Measurements from ENCODE around the gene PDILT. TPM values are rescaled to one million over a fixed set of nuclear protein-coding genes. Genes with fewer than 3 reads are reported as not detected.

The PDILT gene
- total RNA-seq, 2 experiments from 2014 or later: not detected

DNA sequence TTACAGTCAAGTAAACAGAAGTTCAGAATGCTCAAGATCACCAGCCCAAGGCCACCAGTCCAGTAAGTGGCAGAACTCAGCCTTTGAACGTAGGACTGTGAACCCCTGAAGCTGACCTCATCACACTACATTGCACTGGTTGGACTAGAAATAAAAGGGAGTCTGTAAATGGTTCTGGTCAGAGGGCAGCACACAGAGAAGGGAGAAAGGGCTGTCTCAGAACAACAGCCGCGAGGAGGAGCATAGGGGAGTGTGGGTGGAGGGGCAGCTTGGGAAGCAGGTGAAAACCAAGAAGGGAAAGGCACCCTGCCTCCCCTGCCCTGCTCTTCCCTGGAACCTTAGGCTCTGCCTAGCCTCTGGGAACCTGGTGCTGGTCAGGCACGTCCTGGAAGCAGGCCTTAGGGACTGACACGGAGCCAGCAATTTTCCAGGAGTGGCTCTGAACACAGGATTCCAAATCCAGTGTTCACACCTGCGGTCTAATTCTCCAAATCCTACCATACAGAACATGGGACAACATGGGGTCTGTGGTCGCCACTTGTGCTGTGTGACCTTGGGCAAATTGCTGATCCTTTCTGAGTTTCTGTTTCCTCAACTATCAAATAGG, 7.0 kb downstream of the PDILT start:
- Mint-ChIP-seq H3K4me1 (no peaks in the 10 kb centered on the region), H3K4me3 (no peak overlapping the region), H3K27me3 (no peaks in the 10 kb centered on the region), H3K27ac (no peak overlapping the region), H3K9me3 (ENCODE audit: low read depth) (no peaks in the 10 kb centered on the region), H3K36me3 (no peaks in the 10 kb centered on the region)
- no peak for DNase-seq
- no peak for ATAC-seq
- CTCF ChIA-PET: no interaction called here

DNA sequence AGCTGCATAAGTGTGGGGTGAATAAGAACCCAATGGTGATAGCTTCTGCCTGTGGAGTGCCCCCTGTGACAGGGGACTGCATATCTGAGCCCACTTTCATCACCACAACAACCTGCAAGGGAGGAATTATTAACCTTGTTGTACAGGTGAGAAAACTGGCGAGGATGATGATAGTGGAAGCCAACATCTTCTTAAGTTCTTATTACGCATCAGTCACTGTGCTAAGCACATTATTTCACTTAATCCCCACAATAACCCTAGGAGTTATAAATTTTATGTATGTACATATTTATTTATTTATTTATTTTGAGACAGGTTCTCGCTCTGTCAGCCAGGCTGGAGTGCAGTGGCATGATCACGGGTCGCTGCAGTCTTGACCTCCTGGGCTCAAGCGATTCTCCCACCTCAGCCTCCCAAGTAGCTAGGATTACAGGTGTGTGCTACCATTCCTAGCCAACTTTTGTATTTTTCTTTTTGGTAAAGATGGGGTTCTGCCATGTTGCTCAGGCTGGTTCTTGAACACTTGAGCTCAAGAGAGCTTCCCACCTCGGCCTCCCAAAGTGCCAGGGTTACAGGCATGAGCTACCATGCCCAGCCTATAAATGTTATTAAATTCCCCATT, 7.6 kb downstream of the PDILT start:
- Mint-ChIP-seq H3K4me1 (no peaks in the 10 kb centered on the region), H3K36me3 (no peaks in the 10 kb centered on the region), H3K27ac (no peak overlapping the region), H3K9me3 (ENCODE audit: low read depth) (no peaks in the 10 kb centered on the region), H3K4me3 (no peak overlapping the region), H3K27me3 (no peaks in the 10 kb centered on the region)
- ATAC-seq (no peak), DNase-seq (no peak)
- CTCF ChIA-PET: no interaction called here

DNA sequence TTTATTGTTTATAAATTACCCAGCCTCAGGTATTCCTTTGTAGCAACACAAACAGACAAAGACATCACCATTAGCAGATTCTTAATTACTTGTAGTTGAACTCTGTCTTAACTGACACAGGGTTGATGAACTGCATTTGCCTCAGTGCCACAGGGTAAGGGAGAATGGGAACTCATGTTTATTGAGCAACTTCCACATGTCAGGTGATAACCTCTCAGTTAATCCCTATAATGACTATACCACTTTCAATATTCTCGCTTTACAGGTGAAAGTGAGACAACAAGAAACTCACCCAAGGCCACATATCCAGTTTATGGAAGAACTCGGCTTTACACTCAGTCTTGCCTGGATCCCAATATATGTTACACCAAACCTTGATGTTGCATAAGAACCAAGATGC, 8.6 kb downstream of the PDILT start:
- Mint-ChIP-seq H3K9me3 (ENCODE audit: low read depth) (no peaks in the 10 kb centered on the region), H3K27ac (no peak overlapping the region)
- no peak for ATAC-seq

DNA sequence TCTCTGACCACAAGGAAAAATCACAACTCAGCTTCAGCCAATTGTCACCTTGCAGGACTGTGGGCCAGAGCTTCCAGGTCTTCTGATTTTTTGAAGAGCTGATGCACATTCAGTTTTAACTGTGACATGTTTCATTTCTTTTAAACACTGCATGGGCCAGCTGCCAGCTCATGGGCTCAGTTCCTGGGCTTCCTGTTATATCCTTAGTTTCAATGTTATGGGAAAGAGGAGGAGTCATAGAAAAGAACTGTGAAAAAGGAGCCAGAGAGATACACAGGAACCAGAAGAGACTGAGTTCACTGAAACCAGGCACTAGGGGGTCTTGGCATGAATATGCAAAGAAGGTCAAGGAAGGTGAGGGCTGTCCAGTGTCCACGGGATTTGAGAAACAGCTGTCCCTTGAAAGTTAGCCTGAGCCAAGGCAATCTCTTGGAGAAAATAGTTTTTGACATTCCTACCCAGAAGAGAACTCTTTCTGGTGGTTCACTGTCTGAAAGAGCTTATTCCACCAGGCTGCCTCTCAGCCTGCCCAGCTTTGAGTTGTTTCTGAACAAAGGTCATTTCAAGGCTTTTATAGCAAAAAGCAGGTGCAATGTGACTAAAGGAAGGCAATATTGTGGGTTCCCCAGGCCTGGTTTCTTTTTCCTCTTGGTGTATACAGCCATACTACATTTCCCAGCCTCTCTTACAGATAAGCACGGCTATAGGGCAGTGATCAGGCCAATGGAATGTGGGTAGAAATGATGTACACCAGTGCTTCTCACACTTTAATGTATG, 10.5 kb downstream of the PDILT start:
- ATAC-seq: no peak
- no peak overlapping the region for H3K27ac Mint-ChIP-seq
- CTCF ChIA-PET: interaction anchor here (4.4 kb wide), 1 partner anchor 9 kb away, joined by 27 read pairs; no protein-coding TSS in a partner anchor
- H3K4me3 Mint-ChIP-seq: no peak overlapping the region
- no peaks in the 10 kb centered on the region for H3K27me3 Mint-ChIP-seq
- no peaks in the 10 kb centered on the region for H3K36me3 Mint-ChIP-seq
- H3K9me3 Mint-ChIP-seq (ENCODE audit: low read depth): no peaks in the 10 kb centered on the region
- no peaks in the 10 kb centered on the region for H3K4me1 Mint-ChIP-seq
- DNase-seq: no peak

More for the DNA sequence above, 8.6 kb downstream of the PDILT start:
- no peak for DNase-seq
- H3K4me3 Mint-ChIP-seq: no peak overlapping the region
- CTCF ChIA-PET: interaction anchor here (4.4 kb wide), 1 partner anchor 11 kb away, joined by 27 read pairs; no protein-coding TSS in a partner anchor
- no peaks in the 10 kb centered on the region for H3K27me3 Mint-ChIP-seq
- no peaks in the 10 kb centered on the region for H3K36me3 Mint-ChIP-seq
- H3K4me1 Mint-ChIP-seq: no peaks in the 10 kb centered on the region

DNA sequence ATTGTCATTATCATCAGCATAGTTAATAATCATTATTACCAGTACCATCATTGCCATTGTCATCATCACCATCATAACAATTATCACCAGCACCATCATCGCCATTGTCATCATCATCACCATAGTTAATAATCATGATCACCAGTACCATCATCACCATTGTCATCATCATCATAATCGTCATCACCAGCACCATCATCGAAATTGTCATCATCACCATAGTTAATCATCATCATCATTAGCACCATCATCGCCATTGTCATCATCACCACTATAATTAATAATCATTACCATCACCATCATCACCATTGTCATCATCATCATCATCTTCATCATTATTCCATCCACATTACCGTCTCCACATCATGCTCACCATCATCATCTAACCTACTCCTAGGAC, 13.5 kb downstream of the PDILT start:
- H3K9me3 Mint-ChIP-seq (ENCODE audit: low read depth): no peaks in the 10 kb centered on the region
- no peak overlapping the region for H3K4me3 Mint-ChIP-seq
- H3K27ac Mint-ChIP-seq: no peak overlapping the region

GRCh38 chr16:20388854-20389253, 15.7 kb downstream of the PDILT start:
- no peak for ATAC-seq
- Mint-ChIP-seq H3K36me3 (no peaks in the 10 kb centered on the region), H3K4me1 (no peaks in the 10 kb centered on the region)

More for the DNA sequence above, 13.5 kb downstream of the PDILT start:
- Mint-ChIP-seq H3K4me1 (no peaks in the 10 kb centered on the region), H3K27me3 (peaks cover 6% of the 10 kb centered on the region), H3K36me3 (no peaks in the 10 kb centered on the region)
- CTCF ChIA-PET: no interaction called here
- no peak for ATAC-seq
- DNase-seq: no peak

GRCh38 chr16:20387978-20388377, 16.6 kb downstream of the PDILT start:
- peaks cover 6% of the 10 kb centered on the region for H3K27me3 Mint-ChIP-seq
- no peaks in the 10 kb centered on the region for H3K9me3 Mint-ChIP-seq (ENCODE audit: low read depth)
- no peak for ATAC-seq
- H3K4me3 Mint-ChIP-seq: no peak overlapping the region
- CTCF ChIA-PET: interaction anchor here (1.0 kb wide), 2 partner anchors 11 to 489 kb away, joined by 3 read pairs; no protein-coding TSS in a partner anchor
- no peaks in the 10 kb centered on the region for H3K36me3 Mint-ChIP-seq
- no peaks in the 10 kb centered on the region for H3K4me1 Mint-ChIP-seq
- no peak for DNase-seq
- H3K27ac Mint-ChIP-seq: no peak overlapping the region

More at GRCh38 chr16:20388854-20389253, 15.7 kb downstream of the PDILT start:
- no peak for DNase-seq
- no peak overlapping the region for H3K4me3 Mint-ChIP-seq
- H3K27ac Mint-ChIP-seq: no peak overlapping the region
- no peaks in the 10 kb centered on the region for H3K9me3 Mint-ChIP-seq (ENCODE audit: low read depth)
- peaks cover 6% of the 10 kb centered on the region for H3K27me3 Mint-ChIP-seq
- CTCF ChIA-PET: interaction anchor here (1.0 kb wide), 2 partner anchors 10 to 490 kb away, joined by 3 read pairs; no protein-coding TSS in a partner anchor

DNA sequence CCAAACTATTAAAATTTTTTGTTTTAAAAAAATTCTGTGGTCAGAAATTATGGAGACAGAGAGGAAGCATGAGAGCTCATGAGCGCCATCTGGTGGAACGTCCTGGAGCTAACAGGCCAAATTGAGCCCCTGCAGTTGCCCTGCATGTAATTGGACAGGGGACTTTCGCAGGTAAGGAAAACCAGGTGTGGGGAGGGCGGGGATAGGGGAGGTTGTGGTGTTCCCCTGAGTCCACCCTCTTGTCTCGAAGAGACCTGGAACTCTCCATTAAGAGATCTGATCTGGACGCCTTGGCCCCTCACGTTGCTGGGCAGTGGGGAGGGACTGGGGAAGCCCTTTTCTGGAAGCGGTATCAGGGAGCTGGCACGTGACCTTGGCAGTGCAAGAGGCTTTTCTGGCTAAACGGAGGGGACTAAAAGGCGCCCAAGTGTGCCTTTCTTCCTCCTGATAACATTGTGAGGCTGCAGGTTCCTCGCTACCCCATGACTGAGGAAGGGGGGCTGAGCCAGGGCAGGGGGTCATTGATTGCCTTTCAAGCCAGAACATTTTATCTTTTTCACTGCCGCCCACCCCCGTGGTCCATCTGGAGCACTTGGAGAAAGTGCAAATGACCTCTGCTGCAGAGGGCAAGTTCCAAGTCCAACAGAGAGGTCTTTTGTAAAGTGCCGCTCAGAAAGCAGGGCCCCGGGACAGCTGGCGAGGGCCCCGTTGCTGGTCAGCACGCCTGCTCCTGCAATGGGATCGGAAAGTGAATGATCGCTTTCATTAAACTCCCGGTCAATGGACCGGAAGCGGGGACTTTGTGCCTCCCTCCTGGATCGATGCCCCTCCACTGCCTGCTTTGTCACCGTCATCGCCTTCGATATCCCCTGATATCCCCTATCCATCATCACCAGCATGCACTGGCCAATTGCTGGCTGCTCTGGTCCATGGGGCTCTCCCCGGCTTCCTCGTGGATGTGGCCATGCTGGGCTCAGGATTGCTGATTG, 18.4 kb downstream of the PDILT start:
- Mint-ChIP-seq H3K4me1 (no peaks in the 10 kb centered on the region), H3K9me3 (ENCODE audit: low read depth) (no peaks in the 10 kb centered on the region), H3K27ac (no peak overlapping the region), H3K4me3 (no peak overlapping the region), H3K27me3 (peaks cover 6% of the 10 kb centered on the region), H3K36me3 (no peaks in the 10 kb centered on the region)
- CTCF ChIA-PET: interaction anchor here (0.7 to 4.9 kb wide), 17 partner anchors 8 to 487 kb away, joined by 3 to 69 read pairs (median 4); no protein-coding TSS in a partner anchor
- DNase-seq: peak; percentile 67
- no peak for ATAC-seq

GRCh38 chr16:20383106-20384029, 21.2 kb downstream of the PDILT start:
- Mint-ChIP-seq H3K27ac (no peak overlapping the region), H3K9me3 (ENCODE audit: low read depth) (no peaks in the 10 kb centered on the region), H3K4me3 (no peak overlapping the region), H3K36me3 (no peaks in the 10 kb centered on the region), H3K27me3 (peaks cover 6% of the 10 kb centered on the region), H3K4me1 (no peaks in the 10 kb centered on the region)
- ATAC-seq (peak; percentile 80), DNase-seq (peak; percentile 65)
- CTCF ChIA-PET: interaction anchor here (1.0 to 4.9 kb wide), 9 partner anchors 11 to 581 kb away, joined by 3 to 69 read pairs (median 7); no protein-coding TSS in a partner anchor

DNA sequence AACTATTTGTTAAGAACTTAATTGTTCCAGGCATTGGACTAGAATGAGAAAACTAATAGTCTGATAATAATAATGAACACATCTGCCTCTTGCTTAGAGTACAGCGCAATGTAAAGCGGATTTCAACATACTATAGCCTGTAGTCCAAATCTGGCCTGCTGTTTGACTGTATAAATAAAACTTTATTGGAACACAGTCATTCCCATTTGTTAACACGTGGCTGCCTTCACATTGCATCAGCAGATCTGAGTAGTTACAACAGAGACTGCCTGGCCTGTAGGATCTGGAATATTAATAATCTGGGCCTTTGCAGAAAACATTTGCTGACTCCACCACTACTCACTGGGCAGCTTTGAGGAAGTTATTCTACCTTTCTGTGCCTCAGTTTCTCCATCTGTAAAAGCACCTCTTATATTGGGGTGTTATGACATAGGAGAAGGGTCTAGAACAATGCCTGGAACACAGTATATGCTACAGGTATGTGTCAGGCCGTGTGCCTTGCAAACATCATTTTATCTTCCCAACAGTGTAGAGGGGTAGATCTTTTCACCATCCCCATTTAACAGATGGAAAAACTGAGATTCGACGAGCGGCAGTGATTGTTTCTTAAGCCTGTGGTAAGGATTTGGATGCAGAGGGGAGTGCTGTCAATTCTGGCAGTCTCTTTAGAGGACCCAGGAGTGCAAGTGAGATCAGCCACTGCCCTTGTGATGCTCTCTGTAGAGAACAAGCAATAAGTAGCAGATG, 22.2 kb downstream of the PDILT start:
- ATAC-seq (no peak), DNase-seq (no peak)
- H3K36me3 Mint-ChIP-seq: no peaks in the 10 kb centered on the region
- peaks cover 6% of the 10 kb centered on the region for H3K27me3 Mint-ChIP-seq
- H3K4me1 Mint-ChIP-seq: no peaks in the 10 kb centered on the region
- no peak overlapping the region for H3K27ac Mint-ChIP-seq
- no peaks in the 10 kb centered on the region for H3K9me3 Mint-ChIP-seq (ENCODE audit: low read depth)
- CTCF ChIA-PET: interaction anchor here (1.2 to 4.9 kb wide), 5 partner anchors 82 to 497 kb away, joined by 3 to 69 read pairs (median 9); no protein-coding TSS in a partner anchor
- H3K4me3 Mint-ChIP-seq: no peak overlapping the region

- CTCF ChIA-PET: interaction anchor here (2.5 kb wide), 1 partner anchor 473 kb away, joined by 9 read pairs; no protein-coding TSS in a partner anchor
- ATAC-seq (no peak), DNase-seq (no peak)
- H3K27me3 Mint-ChIP-seq: peaks cover 3% of the 10 kb centered on the region
- H3K36me3 Mint-ChIP-seq: no peaks in the 10 kb centered on the region
- no peak overlapping the region for H3K4me3 Mint-ChIP-seq
- no peaks in the 10 kb centered on the region for H3K4me1 Mint-ChIP-seq
- H3K27ac Mint-ChIP-seq: no peak overlapping the region
- no peaks in the 10 kb centered on the region for H3K9me3 Mint-ChIP-seq (ENCODE audit: low read depth)
These were observed 23.8 kb downstream of the PDILT start for GRCh38 chr16:20380782-20381181.
